OCI-LY1 (cell line): ENCODE results near the gene MYO10.

Experiments used
- H2AFZ ChIP-seq: fragments of 200-600 bp; sonication (generic), shearing (Covaris generic); 2 replicates; pipeline ENCODE4 v1.6.0; 2014; ENCODE audit warnings: antibody characterized with exemption, mild to moderate bottlenecking, low read length
- H3F3A ChIP-seq: fragments of 200-600 bp; sonication (generic), shearing (Covaris generic); 2 replicates; pipeline ENCODE4 v1.6.0; 2014; ENCODE audit warnings: mild to moderate bottlenecking, antibody characterized with exemption, low read length, moderate library complexity; ENCODE audit not compliant: insufficient read depth
- H3K27ac ChIP-seq: fragments of 200-600 bp; sonication (generic); 2 replicates; pipeline ENCODE4 v1.5.1; 2014; ENCODE audit warnings: low read length, mixed run types, mild to moderate bottlenecking, low read depth; ENCODE audit not compliant: poor library complexity, severe bottlenecking
- H3K27me3 ChIP-seq: fragments of 200-600 bp; sonication (generic); 2 replicates; pipeline ENCODE4 v1.6.0; 2014; ENCODE audit warnings: antibody characterized with exemption, mild to moderate bottlenecking, low read length, moderate library complexity; ENCODE audit not compliant: insufficient read depth
- H3K36me3 ChIP-seq: fragments of 200-600 bp; sonication (generic); 2 replicates; pipeline ENCODE4 v1.6.1; 2014; ENCODE audit warnings: mild to moderate bottlenecking, antibody characterized with exemption, low read length, moderate library complexity, mixed read lengths; ENCODE audit not compliant: insufficient read depth
- H3K4me1 ChIP-seq: fragments of 200-600 bp; sonication (generic); 2 replicates; pipeline ENCODE4 v1.5.1; 2014; ENCODE audit warnings: mild to moderate bottlenecking, low read length, moderate library complexity; ENCODE audit not compliant: insufficient read depth, severe bottlenecking
- H3K4me2 ChIP-seq: fragments of 200-600 bp; sonication (generic), shearing (Covaris generic); 2 replicates; pipeline ENCODE4 v1.6.1; 2014; ENCODE audit warnings: low read length
- H3K4me3 ChIP-seq: fragments of 200-600 bp; sonication (generic); 2 replicates; pipeline ENCODE4 v1.5.1; 2014; ENCODE audit warnings: low read length, low read depth, mild to moderate bottlenecking, mixed read lengths; ENCODE audit not compliant: poor library complexity, severe bottlenecking
- H3K79me2 ChIP-seq: fragments of 200-600 bp; shearing (Covaris generic); 2 replicates; pipeline ENCODE4 v1.6.1; 2016; ENCODE audit warnings: mixed run types, low read length, mixed read lengths; ENCODE audit not compliant: insufficient read depth
- H3K9ac ChIP-seq: fragments of 200-600 bp; sonication (generic), shearing (Covaris generic); 2 replicates; pipeline ENCODE4 v1.6.1; 2014; ENCODE audit warnings: mild to moderate bottlenecking, low read length, mixed read lengths
- H3K9me2 ChIP-seq: fragments of 200-600 bp; sonication (generic), shearing (Covaris generic); 2 replicates; pipeline ENCODE4 v1.6.1; 2014; ENCODE audit warnings: low read depth, mild to moderate bottlenecking, low read length, mixed read lengths
- H3K9me3 ChIP-seq: fragments of 200-600 bp; shearing (Covaris generic); 2 replicates; pipeline ENCODE4 v1.6.1; 2014; ENCODE audit warnings: low read length, mixed read lengths
- H4K20me1 ChIP-seq: fragments of 200-600 bp; sonication (generic), shearing (Covaris generic); 2 replicates; pipeline ENCODE4 v1.6.0; 2016; ENCODE audit warnings: mild to moderate bottlenecking, low read length; ENCODE audit not compliant: insufficient read depth
- CTCF ChIP-seq: fragments of 200-600 bp; sonication (generic), shearing (Covaris generic); IDR thresholded peaks from 2 replicates; pipeline ENCODE4 v1.5.1; 2017; ENCODE audit warnings: mild to moderate bottlenecking, antibody characterized with exemption, low read length, moderate library complexity, mixed read lengths
- EZH2 ChIP-seq: fragments of 200-600 bp; sonication (generic), shearing (Covaris generic); IDR thresholded peaks from 2 replicates; pipeline ENCODE4 v1.8.0; 2017; ENCODE audit warnings: borderline replicate concordance, mixed run types, mild to moderate bottlenecking, antibody characterized with exemption, low read length, moderate library complexity, mixed read lengths

The MYO10 gene

GRCh38 chr5:16800477-16800876 lies 135.6 kb downstream of the MYO10 start:
- Histone ChIP-seq H3K4me2 (no peak overlapping the region), H3K36me3 (no peaks in the 10 kb centered on the region), H3K27me3 (no peaks in the 10 kb centered on the region), H2AFZ (no peak overlapping the region), H3K4me1 (no peaks in the 10 kb centered on the region), H3F3A (no peaks in the 10 kb centered on the region), H3K9ac (no peak overlapping the region), H4K20me1 (no peaks in the 10 kb centered on the region), H3K27ac (no peak overlapping the region), H3K79me2 (no peaks in the 10 kb centered on the region), H3K9me3 (no peaks in the 10 kb centered on the region), H3K4me3 (no peak overlapping the region), H3K9me2 (no peaks in the 10 kb centered on the region)
- no peak for TF ChIP-seq CTCF
- TF ChIP-seq EZH2: no peak

- Histone ChIP-seq H3K4me1 (no peaks in the 10 kb centered on the region), H2AFZ (no peak overlapping the region), H3K36me3 (no peaks in the 10 kb centered on the region), H3K4me3 (no peak overlapping the region), H4K20me1 (no peaks in the 10 kb centered on the region), H3F3A (no peaks in the 10 kb centered on the region), H3K4me2 (no peak overlapping the region), H3K9ac (no peak overlapping the region), H3K27ac (no peak overlapping the region), H3K9me2 (no peaks in the 10 kb centered on the region), H3K79me2 (no peaks in the 10 kb centered on the region), H3K27me3 (no peaks in the 10 kb centered on the region), H3K9me3 (no peaks in the 10 kb centered on the region)
- TF ChIP-seq CTCF: no peak
- no peak for TF ChIP-seq EZH2
These were observed 136.3 kb downstream of the MYO10 start for GRCh38 chr5:16799796-16800195.

GRCh38 chr5:16797951-16798350 lies 138.1 kb downstream of the MYO10 start:
- Histone ChIP-seq H3K9me2 (no peaks in the 10 kb centered on the region), H4K20me1 (no peaks in the 10 kb centered on the region), H3K36me3 (no peaks in the 10 kb centered on the region), H3F3A (no peaks in the 10 kb centered on the region), H3K27me3 (no peaks in the 10 kb centered on the region), H3K27ac (no peak overlapping the region), H2AFZ (no peak overlapping the region), H3K79me2 (no peaks in the 10 kb centered on the region), H3K4me2 (no peak overlapping the region), H3K4me1 (no peaks in the 10 kb centered on the region), H3K9ac (no peak overlapping the region), H3K9me3 (no peaks in the 10 kb centered on the region), H3K4me3 (no peak overlapping the region)
- TF ChIP-seq CTCF (no peak), EZH2 (no peak)
